HG03457 (cell line): ENCODE data around the gene PHF1.

Experiments
- ATAC-seq: cut with Tn5 transposase; IDR thresholded peaks from one replicate; pipeline ENCODE4 v1.9.1; 2021; ENCODE audit warnings: moderate number of reproducible peaks; ENCODE audit not compliant: unreplicated experiment

PHF1 gene

DNA sequence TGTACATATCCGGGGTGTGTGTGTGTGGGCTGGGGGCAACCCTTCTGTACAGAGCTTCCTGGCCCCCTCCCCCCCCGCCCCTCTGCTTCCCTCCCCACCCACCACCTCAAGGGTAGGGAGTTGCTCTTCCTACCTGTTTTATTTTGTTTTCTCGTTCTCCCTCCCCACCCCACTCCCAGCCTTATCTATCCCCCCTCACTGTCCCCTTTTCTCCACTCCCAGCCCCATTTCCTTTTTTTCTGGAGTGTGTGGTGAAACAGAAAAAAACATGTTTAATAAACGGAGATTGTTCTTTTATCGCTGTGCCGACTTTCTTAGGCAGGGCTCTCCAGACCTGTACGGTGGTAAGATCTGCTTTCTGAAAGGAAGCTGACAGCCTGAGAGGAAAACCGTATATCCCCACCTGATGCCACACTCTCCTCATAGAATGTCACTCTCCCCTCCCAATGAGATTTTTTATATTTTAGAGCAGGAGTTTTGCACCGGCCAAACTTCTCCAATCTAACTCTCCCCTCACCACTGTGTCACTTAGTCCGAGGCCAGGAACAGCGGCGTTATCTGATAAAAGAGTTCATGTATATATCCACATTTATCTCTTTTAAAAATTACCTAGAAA, 42.7 kb downstream of the PHF1 start:
- no peak for ATAC-seq

DNA sequence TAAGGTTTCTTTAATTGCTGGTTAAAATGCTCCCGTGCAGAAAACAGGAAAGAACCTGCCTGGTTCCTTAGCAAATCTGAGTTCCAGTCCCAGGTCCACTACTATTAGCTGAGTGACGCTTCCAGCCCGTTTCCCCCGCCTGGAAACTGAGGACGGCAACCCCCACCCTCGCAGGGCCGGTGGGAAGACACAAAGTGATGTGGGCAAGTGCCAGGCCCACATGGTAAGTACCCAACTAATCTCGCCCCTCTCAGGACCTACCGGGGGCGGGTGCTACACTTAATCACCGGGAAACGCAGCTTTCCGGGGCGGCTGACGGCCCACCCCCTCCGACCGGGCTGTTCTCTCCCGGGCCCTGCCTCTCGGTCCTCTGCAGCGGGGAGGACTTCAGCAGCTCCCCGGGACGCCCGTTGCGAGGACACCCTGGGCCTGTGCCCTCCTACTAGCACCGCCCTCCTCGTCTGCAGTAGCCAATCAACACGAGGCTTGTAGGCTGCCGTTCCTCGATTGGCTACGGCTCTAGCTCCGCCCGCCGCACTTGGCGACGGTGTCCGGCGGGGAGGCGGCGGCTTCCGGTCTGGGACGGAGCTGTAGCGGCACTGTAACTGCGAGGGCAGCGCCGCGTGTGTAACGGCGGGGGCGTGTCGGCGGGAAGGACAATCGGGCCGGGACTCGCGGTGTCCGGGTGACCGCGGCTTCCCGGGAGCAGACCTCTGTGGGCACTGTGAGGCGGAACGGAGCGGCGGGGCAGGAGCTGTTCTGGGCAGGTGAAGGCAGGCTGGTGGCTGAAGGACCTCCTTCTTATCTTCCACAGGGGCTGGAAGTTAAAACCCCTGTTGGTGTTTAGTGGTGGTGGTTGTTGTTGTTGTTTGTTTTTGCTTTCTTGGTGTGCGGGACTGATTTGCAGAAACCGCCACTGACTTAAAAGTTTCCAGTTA, 43.5 kb downstream of the PHF1 start, which contains the start of gene ZBTB9:
Gene ZBTB9 (plus strand): TSS at position 568 of the 938 bp plus-strand sequence. CDS start 525 bp downstream, outside the sequence.
- ATAC-seq = peak; percentile 89

DNA sequence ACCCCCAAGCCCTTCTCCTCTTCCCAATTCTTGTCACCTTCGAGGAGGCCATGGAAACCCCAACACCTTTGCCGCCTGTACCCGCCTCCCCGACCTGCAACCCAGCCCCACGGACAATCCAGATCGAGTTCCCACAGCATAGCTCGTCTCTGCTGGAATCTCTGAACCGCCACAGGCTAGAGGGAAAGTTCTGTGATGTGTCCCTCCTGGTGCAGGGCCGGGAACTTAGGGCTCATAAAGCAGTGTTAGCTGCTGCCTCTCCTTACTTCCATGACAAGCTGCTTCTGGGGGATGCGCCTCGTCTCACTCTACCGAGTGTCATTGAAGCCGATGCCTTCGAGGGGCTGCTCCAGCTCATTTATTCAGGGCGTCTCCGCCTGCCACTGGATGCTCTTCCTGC, 44.2 kb downstream of the PHF1 start:
- ATAC-seq = no peak

DNA sequence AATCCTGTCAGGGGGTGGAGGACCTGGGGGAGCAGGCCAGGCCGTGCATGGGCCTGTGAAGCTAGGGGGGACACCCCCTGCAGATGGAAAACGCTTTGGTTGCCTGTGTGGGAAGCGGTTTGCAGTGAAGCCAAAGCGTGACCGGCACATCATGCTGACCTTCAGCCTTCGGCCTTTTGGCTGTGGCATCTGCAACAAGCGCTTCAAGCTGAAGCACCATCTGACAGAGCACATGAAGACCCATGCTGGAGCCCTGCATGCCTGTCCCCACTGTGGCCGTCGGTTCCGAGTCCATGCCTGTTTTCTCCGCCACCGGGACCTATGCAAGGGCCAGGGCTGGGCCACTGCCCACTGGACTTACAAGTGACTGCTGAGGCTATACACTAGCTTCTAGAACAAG, 45.3 kb downstream of the PHF1 start:
- ATAC-seq = no peak

DNA sequence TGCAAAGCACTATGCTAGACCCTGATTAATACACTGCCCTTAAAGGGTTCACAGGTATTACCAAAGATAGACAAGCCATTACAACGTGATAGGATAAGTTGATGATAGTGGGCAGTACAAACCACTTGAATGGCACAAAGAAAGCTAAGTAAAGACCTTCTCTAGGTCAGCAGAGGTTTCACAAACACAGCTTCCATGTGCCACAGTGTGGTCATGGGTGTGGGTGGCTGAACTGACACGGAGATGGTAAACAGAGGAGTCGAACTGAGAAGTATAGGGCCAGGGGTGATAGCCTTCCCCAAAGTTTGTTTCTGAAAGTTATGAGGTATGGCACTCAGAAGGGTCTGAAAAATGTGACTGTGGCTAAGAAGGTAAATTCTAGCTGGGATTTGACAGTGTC, 47.9 kb downstream of the PHF1 start:
- ATAC-seq = no peak

DNA sequence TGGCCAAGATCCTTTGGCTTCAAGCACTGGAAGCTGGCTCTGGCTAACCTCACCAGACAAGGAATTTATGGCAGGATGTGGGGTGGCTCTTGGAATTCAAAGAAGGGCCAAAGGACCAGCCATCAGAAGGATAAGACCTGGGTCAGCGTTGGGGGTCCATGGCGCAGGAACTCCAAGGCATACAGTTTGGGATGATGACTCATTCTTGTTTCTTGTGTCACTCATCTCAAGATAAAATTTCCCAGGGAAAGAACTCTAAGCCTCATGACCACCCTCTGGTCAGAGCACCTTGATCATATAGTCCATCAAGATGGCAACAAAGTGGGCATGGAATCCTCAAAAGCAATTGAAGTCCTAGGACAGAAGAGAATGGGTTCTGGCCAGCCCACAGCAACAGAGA, 48.4 kb downstream of the PHF1 start:
- ATAC-seq = no peak
